ENCODE results near the gene LAMP2. TPM values are rescaled to one million over a fixed set of nuclear protein-coding genes. Genes with fewer than 3 reads are reported as not detected.

LAMP2 gene
- total and polyA plus RNA-seq, 2 donors from 2014 or later = 91.2 to 145 TPM

DNA sequence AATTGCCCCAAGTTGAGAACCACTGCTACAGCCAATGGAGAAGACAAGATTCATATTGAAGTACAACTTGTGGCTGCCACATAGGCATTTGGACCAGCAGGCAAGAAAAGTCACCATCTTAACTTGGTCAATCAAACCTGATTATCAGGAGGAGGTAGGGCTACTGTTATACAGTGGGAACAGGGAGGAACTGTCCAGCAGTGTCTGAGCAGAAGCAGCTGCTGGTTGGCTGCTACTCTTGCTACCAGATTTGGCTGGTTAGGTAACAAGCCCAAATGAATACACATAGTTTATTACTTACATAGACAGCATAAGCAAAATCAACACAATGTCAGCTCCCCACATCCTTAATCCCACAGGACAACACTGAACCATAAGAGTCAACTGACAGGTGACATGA is 67.8 kb downstream of the LAMP2 start:
- DNase-seq (peak in 1 of 5 donors; percentile 1), FAIRE-seq (no peak)
- no peak overlapping the region for H3K27ac ChIP-seq (ENCODE audit: low read depth in 2 of 2, low read length in 2 of 2)
- no peak overlapping the region for H3K4me3 ChIP-seq (ENCODE audit: low read length in 3 of 3)
- no peaks in the 10 kb centered on the region for H3K4me1 ChIP-seq (ENCODE audit: control insufficient read depth in 2 of 3, insufficient read depth in 2 of 3, low read depth in 1 of 3, low read length in 3 of 3)
- TF ChIP-seq, protein P1, sequence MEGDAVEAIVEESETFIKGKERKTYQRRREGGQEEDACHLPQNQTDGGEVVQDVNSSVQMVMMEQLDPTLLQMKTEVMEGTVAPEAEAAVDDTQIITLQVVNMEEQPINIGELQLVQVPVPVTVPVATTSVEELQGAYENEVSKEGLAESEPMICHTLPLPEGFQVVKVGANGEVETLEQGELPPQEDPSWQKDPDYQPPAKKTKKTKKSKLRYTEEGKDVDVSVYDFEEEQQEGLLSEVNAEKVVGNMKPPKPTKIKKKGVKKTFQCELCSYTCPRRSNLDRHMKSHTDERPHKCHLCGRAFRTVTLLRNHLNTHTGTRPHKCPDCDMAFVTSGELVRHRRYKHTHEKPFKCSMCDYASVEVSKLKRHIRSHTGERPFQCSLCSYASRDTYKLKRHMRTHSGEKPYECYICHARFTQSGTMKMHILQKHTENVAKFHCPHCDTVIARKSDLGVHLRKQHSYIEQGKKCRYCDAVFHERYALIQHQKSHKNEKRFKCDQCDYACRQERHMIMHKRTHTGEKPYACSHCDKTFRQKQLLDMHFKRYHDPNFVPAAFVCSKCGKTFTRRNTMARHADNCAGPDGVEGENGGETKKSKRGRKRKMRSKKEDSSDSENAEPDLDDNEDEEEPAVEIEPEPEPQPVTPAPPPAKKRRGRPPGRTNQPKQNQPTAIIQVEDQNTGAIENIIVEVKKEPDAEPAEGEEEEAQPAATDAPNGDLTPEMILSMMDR (IDR thresholded peaks at IDR 0.05; ENCODE audit: borderline replicate concordance, extremely low read depth, insufficient read depth) = no peak
- no peaks in the 10 kb centered on the region for H3K36me3 ChIP-seq (ENCODE audit: control insufficient read depth in 2 of 3, insufficient read depth in 3 of 3, low read length in 3 of 3)
- H3K9ac ChIP-seq (ENCODE audit: low read length in 3 of 3) = no peak overlapping the region
- H3K9me3 ChIP-seq (ENCODE audit: control insufficient read depth in 2 of 3, insufficient read depth in 1 of 3, low read length in 3 of 3) = no peaks in the 10 kb centered on the region
- intact Hi-C loops (cut with DNase I) = no loop called here
- no peaks in the 10 kb centered on the region for H3K27me3 ChIP-seq (ENCODE audit: control insufficient read depth, insufficient read depth, low read length)

DNA sequence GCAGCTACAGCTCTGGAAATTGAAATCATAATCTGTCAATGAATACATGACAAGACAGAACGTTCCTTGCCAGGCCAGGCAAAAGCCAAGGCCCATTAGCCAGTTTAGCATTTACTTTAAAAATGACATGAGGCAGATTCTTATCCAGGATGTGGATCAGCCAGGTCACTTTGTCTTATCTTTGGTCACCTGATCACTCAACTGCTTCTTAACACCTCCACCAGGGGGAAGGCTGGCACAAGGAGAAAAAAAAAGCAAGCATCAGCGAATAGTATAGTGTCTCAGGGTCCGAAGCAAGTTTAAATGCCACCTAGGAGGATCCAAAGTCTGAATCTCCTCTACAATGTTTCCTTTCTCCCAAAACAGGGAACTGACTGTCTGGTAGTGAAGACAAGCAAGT is 88.4 kb downstream of the LAMP2 start:
- FAIRE-seq (no peak), DNase-seq (peak in 1 of 5 donors; percentile 11)
- Histone ChIP-seq H3K36me3 (ENCODE audit: control insufficient read depth in 2 of 3, insufficient read depth in 3 of 3, low read length in 3 of 3) (no peaks in the 10 kb centered on the region), H3K27ac (ENCODE audit: low read depth in 2 of 2, low read length in 2 of 2) (no peak overlapping the region), H3K27me3 (ENCODE audit: control insufficient read depth, insufficient read depth, low read length) (no peaks in the 10 kb centered on the region), H3K4me3 (ENCODE audit: low read length in 3 of 3) (no peak overlapping the region), H3K9me3 (ENCODE audit: control insufficient read depth in 2 of 3, insufficient read depth in 1 of 3, low read length in 3 of 3) (no peaks in the 10 kb centered on the region), H3K4me1 (ENCODE audit: control insufficient read depth in 2 of 3, insufficient read depth in 2 of 3, low read depth in 1 of 3, low read length in 3 of 3) (no peaks in the 10 kb centered on the region), H3K9ac (ENCODE audit: low read length in 3 of 3) (no peak overlapping the region)
- TF ChIP-seq, protein P1 (IDR thresholded peaks at IDR 0.05; ENCODE audit: borderline replicate concordance, extremely low read depth, insufficient read depth) = no peak
- intact Hi-C loops (cut with DNase I) = no loop called here

DNA sequence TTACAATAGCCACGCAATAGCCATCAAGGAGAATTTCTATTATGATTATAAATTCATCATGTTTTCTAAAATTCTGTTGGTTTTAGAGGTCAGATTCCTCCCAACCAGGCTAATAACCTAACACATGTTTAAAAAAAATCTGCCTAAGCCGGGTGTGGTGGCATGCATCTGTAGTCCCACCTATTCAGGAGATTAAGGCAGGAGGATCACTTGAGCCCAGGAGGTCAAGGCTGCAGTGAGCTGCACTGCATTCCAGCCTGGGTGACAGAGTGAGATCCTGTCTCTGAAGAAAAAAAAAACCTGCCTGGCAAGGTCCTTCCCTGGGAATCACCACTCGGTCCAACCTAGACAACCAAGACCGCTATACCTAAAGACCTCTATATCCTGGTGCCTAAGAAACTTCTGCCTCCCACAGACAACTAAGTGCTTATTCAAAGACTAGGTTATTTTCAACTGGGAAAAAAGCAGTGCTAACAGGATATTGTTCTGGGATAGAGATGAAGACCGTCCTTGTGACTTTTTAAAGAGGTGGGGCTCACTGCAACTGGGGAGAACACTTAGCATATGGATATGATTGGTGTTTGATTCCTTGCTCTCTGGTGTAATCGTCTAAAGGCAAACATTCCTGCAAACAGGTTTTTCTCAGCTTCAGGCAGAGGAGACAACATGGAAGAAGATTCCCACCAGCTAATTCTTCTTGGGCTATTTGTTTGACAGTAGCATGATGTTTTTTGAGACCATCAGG is 89.0 kb downstream of the LAMP2 start:
- intact Hi-C loops (cut with DNase I) = no loop called here

More for the DNA sequence above, 89.0 kb downstream of the LAMP2 start:
- Histone ChIP-seq H3K27me3 (ENCODE audit: control insufficient read depth, insufficient read depth, low read length) (no peaks in the 10 kb centered on the region), H3K4me1 (ENCODE audit: control insufficient read depth in 2 of 3, insufficient read depth in 2 of 3, low read depth in 1 of 3, low read length in 3 of 3) (no peaks in the 10 kb centered on the region), H3K27ac (ENCODE audit: low read depth in 2 of 2, low read length in 2 of 2) (no peak overlapping the region), H3K36me3 (ENCODE audit: control insufficient read depth in 2 of 3, insufficient read depth in 3 of 3, low read length in 3 of 3) (no peaks in the 10 kb centered on the region), H3K9me3 (ENCODE audit: control insufficient read depth in 2 of 3, insufficient read depth in 1 of 3, low read length in 3 of 3) (no peaks in the 10 kb centered on the region), H3K9ac (ENCODE audit: low read length in 3 of 3) (no peak overlapping the region), H3K4me3 (ENCODE audit: low read length in 3 of 3) (no peak overlapping the region)
- DNase-seq = no peak
- TF ChIP-seq, protein P1 (IDR thresholded peaks at IDR 0.05; ENCODE audit: borderline replicate concordance, extremely low read depth, insufficient read depth) = no peak
- FAIRE-seq = no peak

All from kidney (tissue), 14 donors.